Measurements from ENCODE around the gene FIBP. TPM values are rescaled to one million over a fixed set of nuclear protein-coding genes. Genes with fewer than 3 reads are reported as not detected.

FIBP gene
- total and polyA plus RNA-seq, 2 of the 8 experiments (the other 6 are each of a cell fraction or from before 2014, with no cell fraction given), result 74.3 to 173 TPM

DNA sequence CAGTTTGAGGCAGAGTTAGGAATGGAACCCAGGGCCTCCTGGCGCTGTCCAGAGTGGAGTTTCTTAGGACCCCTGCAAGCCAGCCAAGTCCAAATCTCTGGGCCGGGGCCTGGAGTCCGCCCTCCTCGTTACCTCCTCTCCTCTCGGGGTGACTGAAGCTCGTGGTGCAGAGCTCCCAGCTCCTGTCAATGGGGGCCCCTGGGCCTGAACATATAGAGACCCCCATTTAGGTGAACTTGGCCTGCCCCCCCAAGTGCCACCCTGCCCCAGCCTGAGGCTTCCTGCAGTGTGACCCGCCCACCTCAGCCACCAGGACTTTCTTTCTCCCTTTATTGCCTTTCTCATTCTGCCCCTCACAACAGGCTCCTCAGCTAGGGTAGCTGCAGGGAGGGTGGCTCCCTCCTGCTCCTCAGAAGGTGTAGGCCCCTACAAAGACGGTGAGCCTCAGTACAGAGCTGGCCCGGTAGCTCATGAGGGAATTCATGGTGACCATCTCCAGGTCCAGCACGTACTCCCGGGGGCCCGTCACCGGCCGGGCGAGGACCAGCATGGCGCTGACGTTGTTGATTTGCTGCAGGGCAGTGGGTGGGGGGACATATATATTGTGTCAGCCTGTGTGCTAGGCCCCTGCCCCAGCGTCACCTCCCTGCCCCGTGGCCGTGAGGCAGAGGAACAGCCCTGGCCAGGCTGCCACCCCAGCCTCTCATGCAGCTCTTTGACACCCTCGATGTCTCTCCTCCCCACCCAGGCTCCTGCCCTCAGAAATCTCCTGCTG, 21.6 kb downstream of the FIBP start:
- Histone ChIP-seq H2BK12ac (ENCODE audit: low read depth, low read length) (no peak overlapping the region), H2BK5ac (ENCODE audit: low read depth, low read length) (no peak overlapping the region), H2BK15ac (ENCODE audit: low read length) (no peak overlapping the region), H3K27ac (ENCODE audit: low read depth, low read length) (no peak overlapping the region), H3K4me2 (ENCODE audit: insufficient read depth in 1 of 2, low read depth in 2 of 2, low read length in 2 of 2) (peak overlapping the region in 1 of 2 experiments; percentile 86; a peak in 2 of 4 replicates), H2BK20ac (ENCODE audit: low read length) (no peak overlapping the region), H4K8ac (ENCODE audit: extremely low read depth, insufficient read depth, low read length) (no peak overlapping the region; the same call in 1 of the 2 replicates), H2BK120ac (replicated peaks; ENCODE audit: low read depth, low read length) (no peak overlapping the region), H3K9me3 (ENCODE audit: insufficient read depth in 2 of 2, low read depth in 1 of 2, low read length in 1 of 2) (no peaks in the 10 kb centered on the region), H3K9ac (replicated peaks in 1 of 4; ENCODE audit: extremely low read depth in 1 of 4, low read depth in 3 of 4, low read length in 3 of 4) (no peak overlapping the region), H4K20me1 (replicated peaks in 1 of 2; ENCODE audit: control insufficient read depth in 1 of 2, insufficient read depth in 2 of 2, low read length in 2 of 2) (peaks cover 0 to 2% of the 10 kb centered on the region in 2 experiments), H3K79me1 (ENCODE audit: low read depth, low read length) (no peaks in the 10 kb centered on the region; the same call in 1 of the 2 replicates), H3K27me3 (replicated peaks in 1 of 4; ENCODE audit: control insufficient read depth in 3 of 4, extremely low read depth in 1 of 4, insufficient read depth in 3 of 4, low read length in 3 of 4) (peaks cover 0 to 22% (median 8%) of the 10 kb centered on the region in 4 experiments; a peak in 3 of 7 replicates), H2AK5ac (ENCODE audit: low read depth, low read length) (no peak overlapping the region), H3K4ac (replicated peaks; ENCODE audit: insufficient read length, low read depth, low read length) (no peak overlapping the region), H2AFZ (ENCODE audit: low read length) (no peak overlapping the region), H3K56ac (replicated peaks; ENCODE audit: insufficient read length, low read depth, low read length) (no peak overlapping the region), H3K23me2 (ENCODE audit: low read depth, low read length) (peaks cover 4% of the 10 kb centered on the region; the same call in 1 of the 2 replicates), H3K14ac (ENCODE audit: insufficient read length) (no peak overlapping the region), H3K36me3 (ENCODE audit: control insufficient read depth in 2 of 4, insufficient read depth in 4 of 4, low read length in 3 of 4) (peaks cover 5 to 17% (median 14%) of the 10 kb centered on the region in 4 experiments), H4K5ac (ENCODE audit: insufficient read length, low read depth, low read length) (no peak overlapping the region), H4K91ac (replicated peaks; ENCODE audit: insufficient read length, low read length) (no peak overlapping the region), H3K4me3 (ENCODE audit: extremely low read depth in 1 of 4, insufficient read depth in 2 of 4, low read depth in 3 of 4, low read length in 4 of 4) (no peak overlapping the region), H3K79me2 (ENCODE audit: control insufficient read depth in 1 of 2, insufficient read depth in 2 of 2, low read length in 2 of 2) (peaks cover 0 to 1% of the 10 kb centered on the region in 2 experiments; a peak in 1 of 4 replicates), H3K23ac (ENCODE audit: insufficient read length) (no peak overlapping the region), H3K18ac (ENCODE audit: extremely low read depth, low read length) (no peak overlapping the region), H3K4me1 (replicated peaks in 1 of 4; ENCODE audit: control insufficient read depth in 3 of 4, insufficient read depth in 4 of 4, low read length in 3 of 4) (peaks cover 0 to 4% (median 3%) of the 10 kb centered on the region in 4 experiments; a peak in 5 of 7 replicates)
- ChIA-PET CTCF (ENCODE audit: partially characterized antibody) (interaction anchor here (1.5 to 9.9 kb wide), 4 partner anchors 12 to 65 kb away, joined by 3 to 191 read pairs (median 37); partner anchors contain the start of genes CCDC85B and FIBP), POLR2A (ENCODE audit: partially characterized antibody) (interaction anchor here (0.6 to 39.7 kb wide), 3 partner anchors 8 to 132 kb away, joined by 3 to 1071 read pairs (median 1071); partner anchors contain the start of genes CCDC85B, CFL1, CTSW and EFEMP2)
- no peak for FAIRE-seq
- 93% methylated on average over 21 of the region's 21 CpGs; no CpG with 5 or more reads in 1 of the 2 experiments for WGBS, 2 experiments (ENCODE audit: extremely low coverage in 1 of 2, insufficient coverage in 1 of 2, insufficient read length in 1 of 2, insufficient replicate concordance in 2 of 2, low coverage in 1 of 2, low lambda C conversion rate in 2 of 2, missing lambda C conversion rate in 1 of 2)
- TF ChIP-seq, protein P1, sequence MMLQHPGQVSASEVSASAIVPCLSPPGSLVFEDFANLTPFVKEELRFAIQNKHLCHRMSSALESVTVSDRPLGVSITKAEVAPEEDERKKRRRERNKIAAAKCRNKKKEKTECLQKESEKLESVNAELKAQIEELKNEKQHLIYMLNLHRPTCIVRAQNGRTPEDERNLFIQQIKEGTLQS (IDR thresholded peaks at IDR 0.05; ENCODE audit: insufficient read depth, low read depth, low read length), result no peak
- no peak for TF ChIP-seq BCL11A (IDR thresholded peaks at IDR 0.05; ENCODE audit: low read depth in 2 of 2, low read length in 2 of 2)
- no peak for TF ChIP-seq JUND (IDR thresholded peaks at IDR 0.05; ENCODE audit: low read length)
- no peak for TF ChIP-seq RAD21 (IDR thresholded peaks at IDR 0.05 in 1 of 2, conservative IDR thresholded peaks at IDR 0.05 in 1 of 2; ENCODE audit: low read depth in 2 of 2, low read length in 2 of 2)
- no peak for TF ChIP-seq RXRA (IDR thresholded peaks at IDR 0.05; ENCODE audit: insufficient read depth, low read depth, low read length)
- TF ChIP-seq KDM5A (IDR thresholded peaks at IDR 0.05; ENCODE audit: low read length), result no peak
- TF ChIP-seq PHF8 (conservative IDR thresholded peaks at IDR 0.05; ENCODE audit: low read depth, low read length), result no peak
- DNase-seq (ENCODE audit: low read depth in 1 of 2, low spot score in 2 of 2), result no peak
